ENCODE data around the gene REG1B. TPM values are rescaled to one million over a fixed set of nuclear protein-coding genes. Genes with fewer than 3 reads are reported as not detected.

Gene REG1B
- polyA plus RNA-seq, 1 of the 3 experiments (the other 2 are of a cell fraction): not detected

DNA sequence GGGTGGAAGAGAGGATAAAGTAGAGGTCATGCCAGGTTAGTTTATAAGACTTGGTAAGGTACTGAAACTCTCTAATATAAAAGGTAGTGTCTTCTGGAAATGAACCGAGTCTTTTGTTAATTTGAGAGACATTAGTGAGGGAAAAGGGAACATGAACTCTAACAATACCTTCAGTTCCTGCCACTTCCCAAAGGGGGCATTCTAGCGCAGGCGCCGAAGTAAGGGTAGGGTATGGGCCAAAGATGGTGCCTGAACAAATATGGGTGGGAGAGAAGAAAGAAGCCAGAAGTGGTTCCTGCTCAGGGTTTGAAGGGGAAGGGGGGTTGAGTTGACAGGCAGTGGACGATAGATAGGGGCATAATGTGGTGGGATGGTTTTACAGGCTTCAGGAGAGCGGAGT lies 10.1 kb upstream of the REG1B start:
- Histone ChIP-seq H3K4me3 (ENCODE audit: low read depth in 2 of 2, low read length in 1 of 2) (no peak overlapping the region), H3K4me2 (no peak overlapping the region), H3K27ac (ENCODE audit: low read depth in 2 of 2, low read length in 1 of 2) (no peak overlapping the region), H3F3A (replicated peaks; ENCODE audit: insufficient read depth) (no peaks in the 10 kb centered on the region), H2AFZ (ENCODE audit: low read depth) (no peak overlapping the region), H3K9me2 (no peaks in the 10 kb centered on the region), H3K27me3 (ENCODE audit: insufficient read depth) (no peaks in the 10 kb centered on the region), H4K20me1 (ENCODE audit: insufficient read depth) (no peaks in the 10 kb centered on the region), H3K4me1 (ENCODE audit: control insufficient read depth in 1 of 2, insufficient read depth in 2 of 2, low read depth in 1 of 2, low read length in 1 of 2) (no peaks in the 10 kb centered on the region), H3K36me3 (replicated peaks in 1 of 2; ENCODE audit: control insufficient read depth in 1 of 2, insufficient read depth in 2 of 2, low read length in 1 of 2) (no peaks in the 10 kb centered on the region), H3K9ac (no peak overlapping the region), H3K9me3 (no peaks in the 10 kb centered on the region), H3K79me2 (ENCODE audit: insufficient read depth) (no peaks in the 10 kb centered on the region)
- DNase-seq: no peak
- CTCF ChIA-PET: no interaction called here
- WGBS (ENCODE audit: low lambda C conversion rate): 48% methylated on average over 6 of the region's 6 CpGs
- POLR2A ChIA-PET: no interaction called here
- TF ChIP-seq FOSL2 (IDR thresholded peaks at IDR 0.05; ENCODE audit: borderline replicate concordance, low read depth) (no peak), RCOR1 (IDR thresholded peaks at IDR 0.05; ENCODE audit: low read length) (no peak), NRF1 (IDR thresholded peaks at IDR 0.05; ENCODE audit: low read depth, low read length) (no peak), TAF1 (IDR thresholded peaks at IDR 0.05; ENCODE audit: borderline replicate concordance, low read depth, low read length) (no peak), EZH2phosphoT487 (IDR thresholded peaks at IDR 0.05; ENCODE audit: borderline replicate concordance, low read depth) (no peak), ELF1 (IDR thresholded peaks at IDR 0.05) (no peak), SIN3A (IDR thresholded peaks at IDR 0.05; ENCODE audit: borderline replicate concordance, low read depth, low read length) (no peak), GABPA (IDR thresholded peaks at IDR 0.05; ENCODE audit: low read depth) (no peak), JUND (IDR thresholded peaks at IDR 0.05) (no peak), MXI1 (IDR thresholded peaks at IDR 0.05; ENCODE audit: low read depth, low read length) (no peak)
- TF ChIP-seq, protein P1, sequence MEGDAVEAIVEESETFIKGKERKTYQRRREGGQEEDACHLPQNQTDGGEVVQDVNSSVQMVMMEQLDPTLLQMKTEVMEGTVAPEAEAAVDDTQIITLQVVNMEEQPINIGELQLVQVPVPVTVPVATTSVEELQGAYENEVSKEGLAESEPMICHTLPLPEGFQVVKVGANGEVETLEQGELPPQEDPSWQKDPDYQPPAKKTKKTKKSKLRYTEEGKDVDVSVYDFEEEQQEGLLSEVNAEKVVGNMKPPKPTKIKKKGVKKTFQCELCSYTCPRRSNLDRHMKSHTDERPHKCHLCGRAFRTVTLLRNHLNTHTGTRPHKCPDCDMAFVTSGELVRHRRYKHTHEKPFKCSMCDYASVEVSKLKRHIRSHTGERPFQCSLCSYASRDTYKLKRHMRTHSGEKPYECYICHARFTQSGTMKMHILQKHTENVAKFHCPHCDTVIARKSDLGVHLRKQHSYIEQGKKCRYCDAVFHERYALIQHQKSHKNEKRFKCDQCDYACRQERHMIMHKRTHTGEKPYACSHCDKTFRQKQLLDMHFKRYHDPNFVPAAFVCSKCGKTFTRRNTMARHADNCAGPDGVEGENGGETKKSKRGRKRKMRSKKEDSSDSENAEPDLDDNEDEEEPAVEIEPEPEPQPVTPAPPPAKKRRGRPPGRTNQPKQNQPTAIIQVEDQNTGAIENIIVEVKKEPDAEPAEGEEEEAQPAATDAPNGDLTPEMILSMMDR (IDR thresholded peaks at IDR 0.05): no peak
- TF ChIP-seq, protein P2, sequence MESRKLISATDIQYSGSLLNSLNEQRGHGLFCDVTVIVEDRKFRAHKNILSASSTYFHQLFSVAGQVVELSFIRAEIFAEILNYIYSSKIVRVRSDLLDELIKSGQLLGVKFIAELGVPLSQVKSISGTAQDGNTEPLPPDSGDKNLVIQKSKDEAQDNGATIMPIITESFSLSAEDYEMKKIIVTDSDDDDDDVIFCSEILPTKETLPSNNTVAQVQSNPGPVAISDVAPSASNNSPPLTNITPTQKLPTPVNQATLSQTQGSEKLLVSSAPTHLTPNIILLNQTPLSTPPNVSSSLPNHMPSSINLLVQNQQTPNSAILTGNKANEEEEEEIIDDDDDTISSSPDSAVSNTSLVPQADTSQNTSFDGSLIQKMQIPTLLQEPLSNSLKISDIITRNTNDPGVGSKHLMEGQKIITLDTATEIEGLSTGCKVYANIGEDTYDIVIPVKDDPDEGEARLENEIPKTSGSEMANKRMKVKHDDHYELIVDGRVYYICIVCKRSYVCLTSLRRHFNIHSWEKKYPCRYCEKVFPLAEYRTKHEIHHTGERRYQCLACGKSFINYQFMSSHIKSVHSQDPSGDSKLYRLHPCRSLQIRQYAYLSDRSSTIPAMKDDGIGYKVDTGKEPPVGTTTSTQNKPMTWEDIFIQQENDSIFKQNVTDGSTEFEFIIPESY (IDR thresholded peaks at IDR 0.05; ENCODE audit: borderline replicate concordance, low read depth): no peak
- TF ChIP-seq, protein P3, sequence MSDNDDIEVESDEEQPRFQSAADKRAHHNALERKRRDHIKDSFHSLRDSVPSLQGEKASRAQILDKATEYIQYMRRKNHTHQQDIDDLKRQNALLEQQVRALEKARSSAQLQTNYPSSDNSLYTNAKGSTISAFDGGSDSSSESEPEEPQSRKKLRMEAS (IDR thresholded peaks at IDR 0.05; ENCODE audit: low read depth): no peak
- TF ChIP-seq, protein P4, sequence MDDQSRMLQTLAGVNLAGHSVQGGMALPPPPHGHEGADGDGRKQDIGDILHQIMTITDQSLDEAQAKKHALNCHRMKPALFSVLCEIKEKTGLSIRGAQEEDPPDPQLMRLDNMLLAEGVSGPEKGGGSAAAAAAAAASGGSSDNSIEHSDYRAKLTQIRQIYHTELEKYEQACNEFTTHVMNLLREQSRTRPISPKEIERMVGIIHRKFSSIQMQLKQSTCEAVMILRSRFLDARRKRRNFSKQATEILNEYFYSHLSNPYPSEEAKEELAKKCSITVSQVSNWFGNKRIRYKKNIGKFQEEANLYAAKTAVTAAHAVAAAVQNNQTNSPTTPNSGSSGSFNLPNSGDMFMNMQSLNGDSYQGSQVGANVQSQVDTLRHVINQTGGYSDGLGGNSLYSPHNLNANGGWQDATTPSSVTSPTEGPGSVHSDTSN (IDR thresholded peaks at IDR 0.05): no peak
- TF ChIP-seq, protein P5, sequence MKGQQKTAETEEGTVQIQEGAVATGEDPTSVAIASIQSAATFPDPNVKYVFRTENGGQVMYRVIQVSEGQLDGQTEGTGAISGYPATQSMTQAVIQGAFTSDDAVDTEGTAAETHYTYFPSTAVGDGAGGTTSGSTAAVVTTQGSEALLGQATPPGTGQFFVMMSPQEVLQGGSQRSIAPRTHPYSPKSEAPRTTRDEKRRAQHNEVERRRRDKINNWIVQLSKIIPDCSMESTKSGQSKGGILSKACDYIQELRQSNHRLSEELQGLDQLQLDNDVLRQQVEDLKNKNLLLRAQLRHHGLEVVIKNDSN (IDR thresholded peaks at IDR 0.05; ENCODE audit: borderline replicate concordance, low read depth): no peak
- TF ChIP-seq, protein P6, sequence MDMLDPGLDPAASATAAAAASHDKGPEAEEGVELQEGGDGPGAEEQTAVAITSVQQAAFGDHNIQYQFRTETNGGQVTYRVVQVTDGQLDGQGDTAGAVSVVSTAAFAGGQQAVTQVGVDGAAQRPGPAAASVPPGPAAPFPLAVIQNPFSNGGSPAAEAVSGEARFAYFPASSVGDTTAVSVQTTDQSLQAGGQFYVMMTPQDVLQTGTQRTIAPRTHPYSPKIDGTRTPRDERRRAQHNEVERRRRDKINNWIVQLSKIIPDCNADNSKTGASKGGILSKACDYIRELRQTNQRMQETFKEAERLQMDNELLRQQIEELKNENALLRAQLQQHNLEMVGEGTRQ (IDR thresholded peaks at IDR 0.05; ENCODE audit: borderline replicate concordance, low read depth, low read length): no peak

All from SK-N-SH (cell line).